Heart right ventricle (tissue), 16 donors: ENCODE data around the gene KCTD10. TPM values are rescaled to one million over a fixed set of nuclear protein-coding genes. Genes with fewer than 3 reads are reported as not detected.

Experiments used
- ATAC-seq, 8 donors: fragments of 200-7000 bp; cut with Tn5 transposase; one replicate each; pipeline ENCODE4 v1.9.1; 2020; ENCODE audit warnings: mild to moderate bottlenecking in 8 of 8, moderate library complexity in 8 of 8, moderate number of reproducible peaks in 1 of 8
- DNase-seq, 2 donors: peaks; one replicate each; pipeline ENCODE4 v3.0.0-alpha.2; 2020
- H3K27ac ChIP-seq, 10 donors: fragments of 200-600 bp; sonication (generic) in 2 of 10; one replicate each; pipeline versions ENCODE4 v1.5.0 to v1.8.0; 2020 to 2022; ENCODE audit warnings: mild to moderate bottlenecking in 3 of 10
- H3K27me3 ChIP-seq, 7 donors: fragments of 200-600 bp; one replicate each; pipeline ENCODE4 v1.8.0; 2021 to 2022; ENCODE audit warnings: mild to moderate bottlenecking in 2 of 7
- H3K36me3 ChIP-seq, 9 donors: fragments of 200-600 bp; sonication (generic) in 1 of 9; one replicate each; pipeline versions ENCODE4 v1.5.0 to v1.8.0; 2020 to 2022; ENCODE audit warnings: mild to moderate bottlenecking in 2 of 9
- H3K4me1 ChIP-seq, 9 donors: fragments of 200-600 bp; sonication (generic) in 1 of 9; one replicate each; pipeline versions ENCODE4 v1.5.0 to v1.8.0; 2020 to 2022; ENCODE audit warnings: mild to moderate bottlenecking in 4 of 9
- H3K4me3 ChIP-seq, 10 donors: fragments of 200-600 bp; sonication (generic) in 2 of 10; one replicate each; pipeline versions ENCODE4 v1.5.0 to v1.8.0; 2020 to 2022; ENCODE audit warnings: mild to moderate bottlenecking in 7 of 10, moderate library complexity in 2 of 10
- H3K9me3 ChIP-seq, 11 donors: fragments of 200-600 bp in 10 of 11; sonication (generic) in 2 of 11; one replicate each; pipeline versions ENCODE4 v1.5.0 to v1.8.0; 2013 to 2022; ENCODE audit warnings: mild to moderate bottlenecking in 2 of 11, control low read depth in 1 of 11, moderate library complexity in 1 of 11
- CTCF ChIP-seq, 9 donors: fragments of 200-600 bp; sonication (generic) in 2 of 9; IDR thresholded peaks; one replicate each; pipeline versions ENCODE4 v1.5.0 to v1.8.0; 2021 to 2022; ENCODE audit warnings: antibody characterized with exemption in 9 of 9, mild to moderate bottlenecking in 5 of 9, moderate library complexity in 1 of 9
- WGBS, 2 donors: extraction: QIAGEN DNeasy Blood & Tissue Kit; methylation state at CpG; one replicate each; pipeline ENCODE4 v1.1.7; 2013; ENCODE audit warnings: inconsistent platforms in 1 of 2; 5-methylcytosine and 5-hydroxymethylcytosine counted together
- intact Hi-C, 10 donors: fragments of 100-400 bp; cut with DNase I; formaldehyde crosslinking; loops; one replicate each; pipeline versions ENCODE4 v1.11.1 to v1.14.2; 2022
- polyA plus RNA-seq, 2 donors: library from polyadenylated mRNA; stranded (reverse); fragments of 200-250 nt; gene quantifications; one replicate each; pipeline ENCODE4 v1.2.3, GENCODE V29; 2013
- total RNA-seq, 10 donors: library from RNA; stranded (reverse); fragmentation: NEBNext Ultra II Directional in 3 of 10; extraction: Animal tissue kit (Norgen Biotek cat#: 25700) in 3 of 10; gene quantifications; one replicate each; pipeline versions ENCODE4 v1.2.1 to v1.2.4, GENCODE V29; 2021 to 2023
- donor health status: Arrhythmogenic right ventricular cardiomyopathy.
- donor health status: ischemic (EF 13 %, LVEDD 7.1; RV severe dilation, severe dysfunction).
- donor health status: healthy with polysubstance abuse.
- donor health status: DM: no; HTN: yes; CAD: no.
- donor health status: DM: no; HTN: no; CAD: no.
- donor health status: ischemic (EF 25% LVEDD 6.9; RV normal size, moderate dysfunction).
- donor health status: ischemic (EF 25% LVEDD 5.7; RV mildly dilated, moderate dysfunction).
- donor health status: healthy.
- donor health status: DM: yes; HTN: yes; CAD: no.
- donor health status: Ischemic cardiomyopathy.
- donor health status: ischemic (EF 35%, LVEDD 5.7; RV mildly dilated, moderate dysfunction).
- donor health status: nonischemic (EF 11% LVEDD 7.7; RV severe dilation, severe dysfunction).
- donor health status: DM: yes; HTN: yes; CAD: no.
- donor health status: PGD.
- donor health status: ischemic (EF 29% LVEDD 5.4; RV normal size, mild dysfunction).
- donor health status: nonischemic (EF 23%, LVEDD 6.1; RV moderate dilation, normal function).

KCTD10 gene
- total and polyA plus RNA-seq, 12 donors: 13.6 to 64.9 (median 31.9) TPM

- H3K36me3 ChIP-seq: peaks cover 0 to 100% (median 95%) of the 10 kb centered on the region in 9 donors
- H3K9me3 ChIP-seq: no peaks in the 10 kb centered on the region
- no peak overlapping the region for H3K4me3 ChIP-seq
- no peak for ATAC-seq
- intact Hi-C loops: no loop called here
- no peak overlapping the region for H3K27ac ChIP-seq
- TF ChIP-seq CTCF (IDR thresholded peaks at IDR 0.05): no peak
- no peaks in the 10 kb centered on the region for H3K4me1 ChIP-seq
- DNase-seq: no peak
- 95 to 98% methylated on average over 5 of the region's 5 CpGs for WGBS, 2 donors
- no peaks in the 10 kb centered on the region for H3K27me3 ChIP-seq
These were observed 25.2 kb upstream of the KCTD10 start for GRCh38 chr12:109502332-109502731.

- Histone ChIP-seq H3K4me1 (no peaks in the 10 kb centered on the region), H3K36me3 (peaks cover 0 to 100% (median 85%) of the 10 kb centered on the region in 9 donors), H3K4me3 (no peak overlapping the region), H3K9me3 (no peaks in the 10 kb centered on the region), H3K27ac (no peak overlapping the region), H3K27me3 (no peaks in the 10 kb centered on the region)
- no peak for TF ChIP-seq CTCF (IDR thresholded peaks at IDR 0.05)
- ATAC-seq (no peak), DNase-seq (no peak)
- WGBS, 2 donors: 91 to 94% methylated on average over 6 of the region's 6 CpGs
- intact Hi-C loops: no loop called here
These were observed 24.2 kb upstream of the KCTD10 start for GRCh38 chr12:109501299-109501698.

- TF ChIP-seq CTCF (IDR thresholded peaks at IDR 0.05): no peak
- Histone ChIP-seq H3K36me3 (peaks cover 0 to 100% (median 82%) of the 10 kb centered on the region in 9 donors), H3K27ac (no peak overlapping the region), H3K9me3 (no peaks in the 10 kb centered on the region), H3K4me3 (no peak overlapping the region), H3K27me3 (no peaks in the 10 kb centered on the region), H3K4me1 (no peaks in the 10 kb centered on the region)
- DNase-seq (no peak), ATAC-seq (no peak)
- 89% methylated on average over 9 of the region's 9 CpGs for WGBS, 2 donors
- intact Hi-C loops: no loop called here
These were observed 23.5 kb upstream of the KCTD10 start for GRCh38 chr12:109500406-109501185.

GRCh38 chr12:109497675-109498074 is 20.6 kb upstream of the KCTD10 start:
- intact Hi-C loops: no loop called here
- Histone ChIP-seq H3K4me1 (no peaks in the 10 kb centered on the region), H3K9me3 (no peaks in the 10 kb centered on the region), H3K27ac (no peak overlapping the region), H3K4me3 (no peak overlapping the region), H3K36me3 (peaks cover 0 to 100% (median 65%) of the 10 kb centered on the region in 9 donors), H3K27me3 (no peaks in the 10 kb centered on the region)
- WGBS, 2 donors: 91% methylated on average over 7 of the region's 7 CpGs
- DNase-seq (no peak), ATAC-seq (no peak)
- TF ChIP-seq CTCF (IDR thresholded peaks at IDR 0.05): no peak
